HepG2 (cell line): ENCODE data around the gene ARHGEF12. TPM values are rescaled to one million over a fixed set of nuclear protein-coding genes. Genes with fewer than 3 reads are reported as not detected.

Source experiments
- ATAC-seq: fragments of 200-7000 bp; cut with Tn5 transposase; 3 replicates; pipeline ENCODE4 v1.9.1; 2020; ENCODE audit warnings: mild to moderate bottlenecking, moderate library complexity
- BruUV-seq: library from RNA; stranded (reverse); fragments of 400-500 nt; replicated peaks from 2 replicates; lab custom pipeline; 2021; lab: Mats Ljungman, UMichigan
- CTCF ChIA-PET: fragments of 300-600 bp; formaldehyde crosslinking; extraction: SDS; loops from one replicate; lab custom pipeline; 2021; ENCODE audit warnings: low total read pairs, inconsistent platforms, low intra/inter-chr PET ratio; lab: Yijun Ruan, JAX
- POLR2A ChIA-PET: fragments of 350-600 bp; sonication (Branson Sonifier 250); formaldehyde crosslinking; loops from one replicate; lab custom pipeline; 2020; ENCODE audit warnings: antibody characterized with exemption, inconsistent platforms; lab: Yijun Ruan, JAX
- DNase-seq: peaks from one replicate; pipeline ENCODE4 v3.0.0-alpha.2; 2015; ENCODE audit warnings: low spot score
- FAIRE-seq: peaks from 3 replicates; lab custom pipeline; 2011; peaks lifted over from hg19 to GRCh38; lab: Jason Lieb, UNC
- H2AFZ ChIP-seq: one replicate; pipeline ENCODE4 v1.6.1; 2011; ENCODE audit warnings: low read length, inconsistent platforms
- H3K27ac ChIP-seq: fragments of 300-600 bp; 3 replicates; pipeline ENCODE4 v1.8.0; 2011; ENCODE audit warnings: mixed run types, mild to moderate bottlenecking, mixed read lengths, low read length, inconsistent platforms; ENCODE audit not compliant: insufficient read depth; ENCODE audit errors: extremely low read length
- H3K27me3 ChIP-seq, 2 experiments: fragments of 200-600 bp in 1 of 2; 2 replicates in 1 of 2; 3 replicates in 1 of 2; pipeline versions ENCODE4 v1.6.0 to v1.8.0; 2011; ENCODE audit warnings: low read length in 2 of 2, mild to moderate bottlenecking in 2 of 2, moderate library complexity in 2 of 2, inconsistent platforms in 1 of 2; ENCODE audit not compliant: insufficient read depth in 2 of 2, control insufficient read depth in 1 of 2
- H3K36me3 ChIP-seq, 2 experiments: fragments of 200-600 bp in 1 of 2; replicated peaks in 1 of 2; 2 replicates in 1 of 2; 3 replicates in 1 of 2; pipeline versions ENCODE4 v1.5.1 to v1.8.0; 2011; ENCODE audit warnings: low read length in 2 of 2, inconsistent platforms in 1 of 2; ENCODE audit not compliant: insufficient read depth in 2 of 2, control insufficient read depth in 1 of 2
- H3K4me1 ChIP-seq: 2 replicates; pipeline ENCODE4 v1.5.1; 2012; ENCODE audit warnings: low read length, inconsistent platforms; ENCODE audit not compliant: insufficient read depth
- H3K4me2 ChIP-seq: 2 replicates; pipeline ENCODE4 v1.6.0; 2011; ENCODE audit warnings: low read depth, low read length, inconsistent platforms
- H3K4me3 ChIP-seq, 3 experiments: fragments of 200-600 bp in 1 of 3; sonication (generic), shearing (Covaris generic) in 1 of 3; replicated peaks in 1 of 3; 2 replicates each; pipeline ENCODE4 v1.5.1; 2011 to 2016; ENCODE audit warnings: low read length in 3 of 3, inconsistent platforms in 2 of 3, low read depth in 2 of 3, mild to moderate bottlenecking in 2 of 3, control low read depth in 1 of 3, mixed read lengths in 1 of 3; ENCODE audit not compliant: insufficient read depth in 1 of 3
- H3K79me2 ChIP-seq: one replicate; pipeline ENCODE4 v1.6.1; 2011; ENCODE audit warnings: low read length, inconsistent platforms; ENCODE audit not compliant: insufficient read depth
- H3K9ac ChIP-seq: 2 replicates; pipeline ENCODE4 v1.6.0; 2011; ENCODE audit warnings: mild to moderate bottlenecking, low read depth, low read length, inconsistent platforms; ENCODE audit not compliant: insufficient read depth
- H3K9me3 ChIP-seq: 2 replicates; pipeline ENCODE4 v1.5.1; 2012; ENCODE audit warnings: mild to moderate bottlenecking, low read length
- H4K20me1 ChIP-seq: 2 replicates; pipeline ENCODE4 v1.6.0; 2011; ENCODE audit warnings: inconsistent platforms, mild to moderate bottlenecking, low read length, moderate library complexity; ENCODE audit not compliant: insufficient read depth
- STAG1 ChIP-seq: sonication (generic); formaldehyde crosslinking; IDR thresholded peaks from 2 replicates; pipeline ENCODE4 v1.4.0; 2020; ENCODE audit warnings: missing genetic modification reagents
- ZNF646 ChIP-seq: sonication (generic); formaldehyde crosslinking; IDR thresholded peaks from 2 replicates; pipeline ENCODE4 v1.9.0; 2021; ENCODE audit warnings: mild to moderate bottlenecking, missing genetic modification reagents
- ZNF703 ChIP-seq: sonication (generic); formaldehyde crosslinking; IDR thresholded peaks from 2 replicates; pipeline ENCODE4 v1.5.1; 2020; ENCODE audit warnings: missing genetic modification reagents, mild to moderate bottlenecking, moderate library complexity, borderline replicate concordance
- WGBS: methylation state at CpG from one replicate; pipeline ENCODE4 v1.1.6; 2017; ENCODE audit warnings: low lambda C conversion rate; 5-methylcytosine and 5-hydroxymethylcytosine counted together
- in situ Hi-C: cut with HindIII; loops from 2 replicates; pipeline ENCODE4 v1.10.0; 2017; ENCODE audit warnings: low pct_unique_long_range_greater_than_20kb; ENCODE audit not compliant: extremely low pct_ligation_motif_present
- intact Hi-C: fragments of 100-400 bp; cut with micrococcal nuclease; formaldehyde crosslinking; loops from one replicate; pipeline ENCODE4 v1.10.0; 2022; ENCODE audit not compliant: unreplicated experiment
- polyA plus RNA-seq, 8 experiments: library from polyadenylated mRNA; depleted of rRNA in 3 of 8; stranded (reverse) in 7 of 8; unstranded in 1 of 8; fragments of >200 nt; fragmentation: Illumina TruSeq in 4 of 8; extraction: Trizol in 4 of 8; gene quantifications; 2 replicates each; pipeline versions ENCODE4 v1.2.1 to v1.2.3, GENCODE V29; 2011 to 2016; ENCODE audit warnings: low read depth in 4 of 8, missing spikeins in 1 of 8, mixed read lengths in 1 of 8; ENCODE audit not compliant: insufficient read depth in 1 of 8
- total RNA-seq, 5 experiments: library from RNA; depleted of rRNA; stranded (reverse); fragments of >200 nt; fragmentation: Illumina TruSeq; extraction: Trizol; gene quantifications; 2 replicates each; pipeline ENCODE4 v1.2.3, GENCODE V29; 2016; ENCODE audit warnings: low read depth in 1 of 5
- TF ChIP-seq, protein P1 (sequence below): sonication (generic); formaldehyde crosslinking; IDR thresholded peaks from 2 replicates; pipeline ENCODE4 v1.5.1; 2020; ENCODE audit warnings: missing genetic modification reagents, mild to moderate bottlenecking, borderline replicate concordance
- TF ChIP-seq, protein P2 (sequence below): sonication (generic); formaldehyde crosslinking; IDR thresholded peaks from 2 replicates; pipeline ENCODE4 v1.8.0; 2022; ENCODE audit warnings: missing genetic modification reagents, low read depth, mild to moderate bottlenecking, borderline replicate concordance

The ARHGEF12 gene
- total and polyA plus RNA-seq, 2 of the 13 experiments (the other 11 are each of a cell fraction or from before 2014, with no cell fraction given), result 17.9 to 54.4 TPM

- peaks cover 0 to 23% of the 10 kb centered on the region in 2 experiments; a peak in 3 of 5 replicates for H3K27me3 ChIP-seq
- H4K20me1 ChIP-seq, result no peaks in the 10 kb centered on the region
- H3K4me2 ChIP-seq, result no peak overlapping the region
- DNase-seq (no peak), FAIRE-seq (no peak), ATAC-seq (no peak)
- in situ Hi-C loops (no loop called here), intact Hi-C loops (no loop called here)
- H2AFZ ChIP-seq, result no peak overlapping the region
- TF ChIP-seq, protein P1, sequence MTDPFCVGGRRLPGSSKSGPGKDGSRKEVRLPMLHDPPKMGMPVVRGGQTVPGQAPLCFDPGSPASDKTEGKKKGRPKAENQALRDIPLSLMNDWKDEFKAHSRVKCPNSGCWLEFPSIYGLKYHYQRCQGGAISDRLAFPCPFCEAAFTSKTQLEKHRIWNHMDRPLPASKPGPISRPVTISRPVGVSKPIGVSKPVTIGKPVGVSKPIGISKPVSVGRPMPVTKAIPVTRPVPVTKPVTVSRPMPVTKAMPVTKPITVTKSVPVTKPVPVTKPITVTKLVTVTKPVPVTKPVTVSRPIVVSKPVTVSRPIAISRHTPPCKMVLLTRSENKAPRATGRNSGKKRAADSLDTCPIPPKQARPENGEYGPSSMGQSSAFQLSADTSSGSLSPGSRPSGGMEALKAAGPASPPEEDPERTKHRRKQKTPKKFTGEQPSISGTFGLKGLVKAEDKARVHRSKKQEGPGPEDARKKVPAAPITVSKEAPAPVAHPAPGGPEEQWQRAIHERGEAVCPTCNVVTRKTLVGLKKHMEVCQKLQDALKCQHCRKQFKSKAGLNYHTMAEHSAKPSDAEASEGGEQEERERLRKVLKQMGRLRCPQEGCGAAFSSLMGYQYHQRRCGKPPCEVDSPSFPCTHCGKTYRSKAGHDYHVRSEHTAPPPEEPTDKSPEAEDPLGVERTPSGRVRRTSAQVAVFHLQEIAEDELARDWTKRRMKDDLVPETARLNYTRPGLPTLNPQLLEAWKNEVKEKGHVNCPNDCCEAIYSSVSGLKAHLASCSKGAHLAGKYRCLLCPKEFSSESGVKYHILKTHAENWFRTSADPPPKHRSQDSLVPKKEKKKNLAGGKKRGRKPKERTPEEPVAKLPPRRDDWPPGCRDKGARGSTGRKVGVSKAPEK (CRISPR knock-in tag), result no peak
- TF ChIP-seq ZNF703 (CRISPR knock-in tag) (no peak), STAG1 (CRISPR knock-in tag) (no peak), ZNF646 (CRISPR knock-in tag) (no peak)
- TF ChIP-seq, protein P2, sequence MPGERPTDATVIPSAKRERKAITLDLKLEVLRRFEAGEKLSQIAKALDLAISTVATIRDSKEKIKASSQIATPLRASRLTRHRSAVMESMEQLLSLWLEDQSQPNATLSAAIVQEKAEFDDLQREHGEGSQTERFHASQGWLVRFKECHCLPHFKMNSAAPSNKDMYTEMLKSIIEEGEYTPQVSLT, result no peak
- H3K9me3 ChIP-seq, result no peaks in the 10 kb centered on the region
- H3K4me1 ChIP-seq, result peaks cover 13% of the 10 kb centered on the region; the same call in 1 of the 2 replicates
- POLR2A ChIA-PET, result no interaction called here
- H3K79me2 ChIP-seq, result no peaks in the 10 kb centered on the region
- 28% methylated on average over 10 of the region's 10 CpGs for WGBS
- no TSS peak for BruUV-seq
- H3K27ac ChIP-seq, result no peak overlapping the region
- no peak overlapping the region for H3K4me3 ChIP-seq
- H3K36me3 ChIP-seq, result no peaks in the 10 kb centered on the region
- H3K9ac ChIP-seq, result no peak overlapping the region
- CTCF ChIA-PET, result no interaction called here
Observed at GRCh38 chr11:120317689-120318480, 18.3 kb upstream of the ARHGEF12 start.
